ENCODE measurements around the gene PSMA3.

Gene PSMA3

GRCh38 chr14:58265401-58265800 is 20.8 kb downstream of the PSMA3 start (continued):
- TF ChIP-seq INSM2 (tag by site-specific recombination; IDR thresholded peaks at IDR 0.05), result no peak
- TF ChIP-seq PRDM6 (tag by site-specific recombination; IDR thresholded peaks at IDR 0.05), result no peak
- no peak for TF ChIP-seq ZNF518A (tag by site-specific recombination; conservative IDR thresholded peaks at IDR 0.05; ENCODE audit: low read depth)
- no peak for TF ChIP-seq ZNF645 (tag by site-specific recombination; IDR thresholded peaks at IDR 0.05)
- TF ChIP-seq, protein P1, sequence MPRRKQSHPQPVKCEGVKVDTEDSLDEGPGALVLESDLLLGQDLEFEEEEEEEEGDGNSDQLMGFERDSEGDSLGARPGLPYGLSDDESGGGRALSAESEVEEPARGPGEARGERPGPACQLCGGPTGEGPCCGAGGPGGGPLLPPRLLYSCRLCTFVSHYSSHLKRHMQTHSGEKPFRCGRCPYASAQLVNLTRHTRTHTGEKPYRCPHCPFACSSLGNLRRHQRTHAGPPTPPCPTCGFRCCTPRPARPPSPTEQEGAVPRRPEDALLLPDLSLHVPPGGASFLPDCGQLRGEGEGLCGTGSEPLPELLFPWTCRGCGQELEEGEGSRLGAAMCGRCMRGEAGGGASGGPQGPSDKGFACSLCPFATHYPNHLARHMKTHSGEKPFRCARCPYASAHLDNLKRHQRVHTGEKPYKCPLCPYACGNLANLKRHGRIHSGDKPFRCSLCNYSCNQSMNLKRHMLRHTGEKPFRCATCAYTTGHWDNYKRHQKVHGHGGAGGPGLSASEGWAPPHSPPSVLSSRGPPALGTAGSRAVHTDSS (tag by site-specific recombination; IDR thresholded peaks at IDR 0.05), result no peak
- TF ChIP-seq YY2 (tag by site-specific recombination; IDR thresholded peaks at IDR 0.05), result no peak

DNA sequence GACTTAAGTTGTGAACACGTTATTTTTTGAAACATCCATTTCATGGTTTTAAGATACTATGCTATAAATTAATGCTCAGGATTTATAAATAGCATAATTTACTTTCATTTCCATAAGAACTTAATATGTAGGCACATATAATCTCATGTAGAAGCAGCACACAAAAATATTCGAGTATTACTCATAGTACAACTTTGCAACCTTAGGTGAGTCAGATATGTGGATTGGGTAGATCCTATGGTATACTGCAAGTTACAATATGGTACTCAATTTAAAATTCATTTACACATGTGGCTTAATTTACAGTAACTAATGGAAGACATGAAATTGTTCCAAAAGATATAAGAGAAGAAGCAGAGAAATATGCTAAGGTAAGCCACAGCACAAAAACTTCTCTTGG is 26.0 kb downstream of the PSMA3 start:
- CTCF ChIA-PET, result no interaction called here
- peaks cover 85 to 92% of the 10 kb centered on the region in 2 experiments for H3K36me3 ChIP-seq (ENCODE audit: control insufficient read depth in 2 of 2, insufficient read depth in 1 of 2, low read length in 2 of 2)
- H3K27ac ChIP-seq (ENCODE audit: extremely low read depth, low read depth, low read length), result no peak overlapping the region
- POLR2A ChIA-PET, result no interaction called here
- no peaks in the 10 kb centered on the region for H3K4me1 ChIP-seq (ENCODE audit: control insufficient read depth, insufficient read depth, low read length)
- H3K9me3 ChIP-seq (ENCODE audit: control insufficient read depth, insufficient read depth, low read depth, low read length), result no peaks in the 10 kb centered on the region
- no peak overlapping the region for H3K4me3 ChIP-seq (ENCODE audit: low read depth, low read length)
- TF ChIP-seq GLIS1 (tag by site-specific recombination; IDR thresholded peaks at IDR 0.05) (no peak), ZNF626 (tag by site-specific recombination; IDR thresholded peaks at IDR 0.05) (no peak), ZXDB (tag by site-specific recombination; IDR thresholded peaks at IDR 0.05) (no peak), ZNF701 (tag by site-specific recombination; IDR thresholded peaks at IDR 0.05) (no peak), KLF16 (tag by site-specific recombination; IDR thresholded peaks at IDR 0.05) (no peak), ZNF623 (tag by site-specific recombination; IDR thresholded peaks at IDR 0.05) (no peak), ZNF274 (IDR thresholded peaks at IDR 0.05; ENCODE audit: low read length) (no peak), ZNF274 (tag by site-specific recombination; IDR thresholded peaks at IDR 0.05; ENCODE audit: borderline replicate concordance) (no peak), ZNF391 (tag by site-specific recombination; IDR thresholded peaks at IDR 0.05; ENCODE audit: borderline replicate concordance, low read depth) (no peak), ZNF785 (tag by site-specific recombination; IDR thresholded peaks at IDR 0.05) (no peak), ZNF266 (tag by site-specific recombination; IDR thresholded peaks at IDR 0.05; ENCODE audit: low read depth) (no peak), HIC1 (tag by site-specific recombination; IDR thresholded peaks at IDR 0.05) (no peak)
- TF ChIP-seq, protein P2, sequence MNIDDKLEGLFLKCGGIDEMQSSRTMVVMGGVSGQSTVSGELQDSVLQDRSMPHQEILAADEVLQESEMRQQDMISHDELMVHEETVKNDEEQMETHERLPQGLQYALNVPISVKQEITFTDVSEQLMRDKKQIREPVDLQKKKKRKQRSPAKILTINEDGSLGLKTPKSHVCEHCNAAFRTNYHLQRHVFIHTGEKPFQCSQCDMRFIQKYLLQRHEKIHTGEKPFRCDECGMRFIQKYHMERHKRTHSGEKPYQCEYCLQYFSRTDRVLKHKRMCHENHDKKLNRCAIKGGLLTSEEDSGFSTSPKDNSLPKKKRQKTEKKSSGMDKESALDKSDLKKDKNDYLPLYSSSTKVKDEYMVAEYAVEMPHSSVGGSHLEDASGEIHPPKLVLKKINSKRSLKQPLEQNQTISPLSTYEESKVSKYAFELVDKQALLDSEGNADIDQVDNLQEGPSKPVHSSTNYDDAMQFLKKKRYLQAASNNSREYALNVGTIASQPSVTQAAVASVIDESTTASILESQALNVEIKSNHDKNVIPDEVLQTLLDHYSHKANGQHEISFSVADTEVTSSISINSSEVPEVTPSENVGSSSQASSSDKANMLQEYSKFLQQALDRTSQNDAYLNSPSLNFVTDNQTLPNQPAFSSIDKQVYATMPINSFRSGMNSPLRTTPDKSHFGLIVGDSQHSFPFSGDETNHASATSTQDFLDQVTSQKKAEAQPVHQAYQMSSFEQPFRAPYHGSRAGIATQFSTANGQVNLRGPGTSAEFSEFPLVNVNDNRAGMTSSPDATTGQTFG (tag by site-specific recombination; IDR thresholded peaks at IDR 0.05; ENCODE audit: borderline replicate concordance), result no peak

Data from HEK293 (cell line).